AG20443 (cell line): ENCODE results near the gene RIMBP3C.
"Not testable (repeated sequence)": the region's sequence is repeated elsewhere in the genome, so short reads cannot be mapped to it uniquely, and the experiment has no call there.

Source experiments
- DNase-seq: peaks from one replicate; pipeline ENCODE4 v3.0.0; 2012; ENCODE audit warnings: low spot score, mixed read lengths

RIMBP3C gene

GRCh38 chr22:21551361-21551760 is at the start of gene RIMBP3C:
Gene RIMBP3C, minus strand, starts transcription at chr22:21551461. Its CDS starts 485 bp downstream, at chr22:21550976.
- not testable (repeated sequence) for DNase-seq

- no peak for DNase-seq
Measured at GRCh38 chr22:21599053-21599893, 48.0 kb upstream of the RIMBP3C start.

DNA sequence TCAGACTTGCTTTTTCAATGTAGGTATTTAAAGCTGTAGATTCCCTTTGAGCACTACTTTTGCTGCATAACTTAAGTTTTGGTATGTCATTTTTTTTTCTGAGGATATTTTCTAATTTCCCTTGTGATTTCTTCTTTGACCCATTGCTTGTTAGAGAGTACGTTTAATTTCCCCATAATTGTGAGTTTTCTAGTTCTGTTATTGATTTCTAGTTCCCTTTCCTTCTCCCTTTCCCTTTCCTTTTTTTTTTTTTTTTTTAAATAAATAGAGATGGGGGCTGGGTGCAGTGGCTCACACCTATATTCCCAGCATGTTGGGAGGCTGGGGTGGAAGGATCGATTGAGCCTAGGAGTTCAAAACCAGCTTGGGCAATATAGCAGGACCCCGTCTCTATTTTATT is 47.0 kb upstream of the RIMBP3C start:
- DNase-seq = no peak

DNA sequence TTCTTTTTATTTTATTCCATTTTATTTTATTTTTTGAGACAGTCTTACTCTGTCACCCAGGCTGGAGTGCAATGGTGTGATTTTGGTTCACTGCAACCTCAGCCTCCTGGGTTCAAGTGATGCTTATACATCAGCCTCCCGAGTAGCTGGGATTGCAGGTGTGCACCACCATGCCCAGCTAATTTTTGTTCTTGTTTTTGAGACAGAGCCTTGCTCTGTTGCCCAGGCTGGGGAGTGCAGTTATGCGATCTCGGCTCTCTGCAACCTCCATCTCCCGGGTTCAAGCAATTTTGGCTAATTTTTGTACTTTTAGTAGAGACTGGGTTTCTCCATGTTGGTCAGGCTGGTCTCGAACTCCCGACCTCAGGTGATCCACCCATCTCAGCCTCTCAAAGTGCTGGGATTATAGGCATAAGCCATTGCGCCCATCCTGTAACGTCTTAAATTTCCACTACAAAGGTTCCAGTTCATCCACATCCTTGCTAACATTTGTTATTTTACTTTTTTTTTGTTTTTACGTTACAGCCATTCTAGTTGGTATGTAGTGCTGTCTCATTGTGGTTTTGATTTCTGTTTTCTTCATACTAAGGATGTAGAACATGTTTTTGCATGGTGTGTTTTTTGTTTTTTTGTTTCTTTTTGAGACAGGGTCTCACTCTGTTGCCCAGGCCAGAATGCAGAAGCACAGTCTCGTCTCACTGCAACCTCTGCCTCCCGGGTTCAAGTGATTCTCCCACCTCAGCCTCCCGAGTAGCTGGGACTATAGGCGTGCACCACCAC is 45.3 kb upstream of the RIMBP3C start:
- not testable (repeated sequence) for DNase-seq

GRCh38 chr22:21594865-21595452 is 43.7 kb upstream of the RIMBP3C start:
- no peak for DNase-seq

DNA sequence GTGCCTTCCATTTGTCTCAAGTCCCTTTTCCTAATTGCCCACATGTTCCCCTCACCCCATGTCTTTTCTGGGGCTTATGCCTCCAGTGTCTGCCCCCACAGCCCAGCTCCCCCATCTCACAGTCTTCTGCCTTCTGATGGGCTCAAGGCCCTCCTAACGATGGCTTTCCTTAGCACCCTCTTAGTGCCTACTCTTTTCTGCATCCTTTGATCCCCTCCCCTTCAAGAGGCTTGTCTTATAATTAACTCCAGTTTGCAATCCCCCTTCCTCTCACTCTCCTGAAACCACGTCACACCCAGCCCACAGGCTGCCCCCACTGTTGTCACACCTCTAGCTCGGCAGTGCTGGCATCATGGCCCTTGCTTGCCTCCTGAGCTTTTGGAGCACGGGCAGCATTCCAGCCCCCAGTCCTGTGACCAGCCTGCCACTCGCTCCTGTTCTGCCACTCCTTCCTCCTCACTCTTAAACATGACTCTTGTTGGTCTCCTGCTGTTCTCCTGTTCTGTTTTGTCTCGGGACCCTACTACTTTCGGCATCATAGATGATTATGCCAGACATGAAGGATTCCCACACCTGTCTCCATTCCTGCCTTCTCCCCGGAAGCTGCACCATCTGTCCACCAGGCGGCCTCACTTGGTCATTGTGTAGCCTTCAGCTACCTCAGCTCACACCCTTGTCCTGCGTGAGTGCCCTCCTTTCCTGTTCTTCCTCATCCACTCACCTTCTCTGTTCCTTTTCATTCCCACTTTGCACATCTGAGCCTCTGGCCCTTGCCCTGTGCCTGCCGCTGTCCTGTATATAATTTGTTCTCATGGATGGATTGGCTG is 42.4 kb upstream of the RIMBP3C start:
- DNase-seq = no peak

GRCh38 chr22:21592422-21592821 is 41.2 kb upstream of the RIMBP3C start:
- no peak for DNase-seq

GRCh38 chr22:21591695-21592094 is 40.4 kb upstream of the RIMBP3C start:
- no peak for DNase-seq

DNA sequence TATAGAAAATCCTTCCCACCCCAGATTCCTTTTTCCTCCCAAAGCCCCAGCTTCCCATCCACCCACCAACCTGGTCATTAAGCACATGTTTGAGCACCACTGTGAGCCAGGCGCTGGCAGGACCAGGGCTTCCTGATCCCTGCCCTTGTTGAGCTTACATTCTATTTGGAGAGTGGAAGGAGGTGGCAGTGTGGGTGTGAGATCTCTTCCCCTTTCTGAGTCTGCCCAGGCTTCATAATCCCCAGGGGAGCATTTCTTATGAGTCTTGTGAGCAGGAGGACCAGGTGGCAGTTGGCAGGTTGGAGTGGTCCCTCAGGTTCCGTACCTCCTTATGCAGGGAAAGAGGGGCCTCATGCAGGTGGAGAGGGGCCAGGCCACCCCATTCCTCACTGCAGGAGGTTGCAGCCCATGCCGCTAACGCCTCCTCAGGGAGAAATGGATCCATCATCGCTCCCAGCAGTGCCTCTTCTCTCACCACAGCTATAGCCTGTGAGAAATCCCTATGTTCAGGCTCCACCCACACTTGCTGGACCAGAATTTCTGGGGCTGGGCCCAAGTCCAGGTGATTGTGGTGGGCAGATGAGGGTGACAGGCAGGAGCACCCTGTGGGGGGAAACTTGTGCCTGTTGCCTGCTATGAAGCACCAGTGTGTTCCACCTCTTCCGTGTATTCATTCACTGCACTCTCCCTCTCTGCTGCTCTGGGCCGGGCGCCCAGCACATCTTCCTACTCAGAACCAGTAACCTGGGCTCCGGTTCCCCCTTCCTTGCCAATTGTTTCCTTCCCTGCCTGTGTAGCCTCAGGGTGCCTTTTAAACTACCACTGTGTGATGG is 39.8 kb upstream of the RIMBP3C start:
- DNase-seq = no peak

DNA sequence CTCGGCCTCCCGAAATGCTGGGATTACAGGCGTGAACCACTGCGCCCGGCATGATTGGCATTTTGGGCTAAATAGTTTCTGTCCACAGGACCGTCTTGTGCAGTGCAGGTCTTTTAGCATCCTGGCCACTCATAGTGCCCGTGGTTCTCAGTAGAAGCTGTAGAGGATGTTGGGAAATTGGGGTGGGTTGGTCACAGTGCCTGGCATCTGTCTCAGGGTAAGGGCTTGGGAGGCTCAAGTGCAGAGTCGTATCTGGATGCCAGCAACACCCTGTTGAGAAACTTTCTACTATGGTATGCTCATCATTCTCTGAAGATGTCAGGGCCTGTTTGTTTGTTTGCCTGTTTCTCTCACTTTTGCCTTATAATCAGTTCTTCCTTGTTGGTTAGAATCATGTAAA is 38.1 kb upstream of the RIMBP3C start:
- no peak for DNase-seq

GRCh38 chr22:21587803-21588611 is 36.7 kb upstream of the RIMBP3C start:
- DNase-seq = peak; percentile 32

GRCh38 chr22:21585389-21585788 is 34.1 kb upstream of the RIMBP3C start:
- DNase-seq = no peak

DNA sequence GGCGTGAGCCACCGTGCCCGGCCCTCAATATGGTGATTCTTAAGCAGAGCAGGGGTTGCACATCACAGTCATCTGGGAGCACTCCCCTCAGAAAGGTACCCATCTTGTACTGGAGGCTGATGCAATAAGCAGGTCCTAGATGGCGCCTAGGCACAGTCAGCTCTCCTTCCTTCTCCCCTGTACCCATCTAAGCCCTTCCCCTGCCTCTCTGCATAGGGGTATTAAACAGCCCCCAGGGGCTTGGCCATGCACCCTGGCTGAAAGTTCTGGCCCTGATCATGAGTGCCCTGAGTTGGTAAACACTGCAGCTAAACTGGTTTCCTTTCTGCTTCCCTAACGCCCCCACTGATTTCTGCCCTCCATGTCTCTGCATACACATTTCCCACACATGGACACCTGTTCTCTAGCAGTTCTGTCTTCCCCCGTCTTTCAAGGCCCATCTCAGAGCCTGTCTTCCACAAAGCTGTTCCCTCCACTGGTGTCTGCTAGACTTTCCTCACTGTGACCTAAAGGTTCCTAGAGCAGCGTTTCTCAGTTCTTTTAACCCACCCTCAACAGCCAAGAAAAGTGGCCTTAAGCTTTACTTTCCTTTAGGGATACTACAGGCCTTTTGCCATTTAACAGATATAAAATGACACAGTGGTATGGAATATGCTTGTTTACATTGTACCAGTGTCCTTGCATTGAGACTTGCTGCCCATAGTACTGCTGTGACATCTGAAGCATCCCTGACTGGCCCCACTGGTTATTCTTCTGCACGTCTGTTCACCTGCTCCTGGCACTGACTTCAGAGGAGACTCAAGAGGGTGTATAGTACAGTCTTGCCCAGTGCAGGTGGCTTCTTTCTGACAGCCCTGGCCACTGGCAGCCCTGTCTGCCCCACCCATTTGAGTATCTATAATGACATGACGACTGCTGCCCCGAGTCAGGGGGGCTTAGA is 31.8 kb upstream of the RIMBP3C start:
- DNase-seq = no peak

GRCh38 chr22:21581009-21581713 is 29.9 kb upstream of the RIMBP3C start:
- not testable (repeated sequence) for DNase-seq

GRCh38 chr22:21580623-21581007 is 29.4 kb upstream of the RIMBP3C start:
- not testable (repeated sequence) for DNase-seq

- no peak for DNase-seq
Measured at GRCh38 chr22:21579474-21579851, 28.2 kb upstream of the RIMBP3C start.

DNA sequence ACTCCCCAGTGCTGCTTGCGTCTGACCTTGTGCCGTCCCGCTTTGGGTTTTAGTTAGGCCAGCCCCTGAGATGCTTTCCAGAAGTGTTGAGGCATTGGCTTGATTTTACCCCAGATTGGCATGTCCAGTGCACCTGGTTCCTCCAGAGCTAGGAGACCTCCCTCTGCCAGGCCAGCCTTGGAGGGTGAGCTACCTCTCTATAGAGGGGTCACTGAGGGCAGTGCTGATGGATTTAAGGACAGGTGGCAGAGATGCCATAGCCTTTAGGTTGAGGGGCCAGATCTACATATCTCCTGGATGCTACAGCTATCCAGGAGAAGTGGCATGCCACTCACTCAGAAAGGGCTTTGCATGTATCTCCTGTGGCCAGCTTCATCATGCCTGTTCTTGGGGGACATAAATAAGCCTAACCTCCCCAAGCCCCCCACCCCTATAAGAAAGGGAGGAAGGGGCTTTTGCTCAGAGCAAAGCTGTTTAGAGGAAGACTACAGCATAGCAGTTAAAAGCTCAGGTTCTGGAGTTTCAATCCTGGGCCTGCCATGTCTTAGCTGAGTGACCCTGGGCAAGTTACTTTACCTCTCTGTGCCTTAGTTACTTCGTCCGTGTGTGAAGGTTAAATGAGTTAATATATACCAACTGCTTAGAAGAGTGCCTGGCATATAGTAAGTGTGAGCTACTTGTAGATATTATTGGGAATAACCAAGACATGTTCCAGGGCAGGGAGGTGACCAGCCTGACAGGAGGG is 22.7 kb upstream of the RIMBP3C start:
- DNase-seq = no peak

GRCh38 chr22:21573293-21573734 is 22.1 kb upstream of the RIMBP3C start:
- no peak for DNase-seq
